ENCODE measurements around the gene PLCXD3. TPM values are rescaled to one million over a fixed set of nuclear protein-coding genes. Genes with fewer than 3 reads are reported as not detected.
A peak's percentile ranks its signal among the peaks of the same experiment; 100 is the strongest.

PLCXD3 gene
- total and polyA plus RNA-seq, 2 of the 8 experiments (the other 6 are each of a cell fraction or from before 2014, with no cell fraction given) = 0.03 to 0.07 TPM

DNA sequence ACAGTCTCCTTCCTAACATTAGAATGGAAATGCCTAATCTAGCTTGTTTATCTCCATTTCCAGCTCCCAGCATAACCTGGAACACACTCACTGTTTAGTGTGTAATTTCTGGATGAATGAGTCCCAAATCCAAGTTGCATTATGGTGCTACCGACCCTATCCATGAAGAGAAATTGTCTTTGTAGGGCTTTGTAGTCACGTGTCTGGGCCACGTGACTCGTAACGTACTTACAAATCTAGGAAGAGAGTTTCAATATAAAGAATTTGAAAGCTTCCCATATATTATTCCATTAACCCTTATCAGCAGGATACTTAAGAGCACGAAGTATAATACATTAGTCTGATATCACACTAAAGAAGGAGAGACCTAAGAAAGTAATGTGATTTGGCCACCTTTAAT is 28.2 kb downstream of the PLCXD3 start:
- no peaks in the 10 kb centered on the region for H3K23me2 ChIP-seq (ENCODE audit: low read depth, low read length)
- no peak overlapping the region for H3K4ac ChIP-seq (replicated peaks; ENCODE audit: insufficient read length, low read depth, low read length)
- POLR2A ChIA-PET (ENCODE audit: partially characterized antibody) = no interaction called here
- H2BK12ac ChIP-seq (ENCODE audit: low read depth, low read length) = no peak overlapping the region
- no peak overlapping the region for H2AK5ac ChIP-seq (ENCODE audit: low read depth, low read length)
- H4K91ac ChIP-seq (replicated peaks; ENCODE audit: insufficient read length, low read length) = no peak overlapping the region
- no peak overlapping the region for H2BK120ac ChIP-seq (replicated peaks; ENCODE audit: low read depth, low read length)
- no peaks in the 10 kb centered on the region for H4K20me1 ChIP-seq (replicated peaks in 1 of 2; ENCODE audit: control insufficient read depth in 1 of 2, insufficient read depth in 2 of 2, low read length in 2 of 2)
- no peaks in the 10 kb centered on the region for H3K36me3 ChIP-seq (ENCODE audit: control insufficient read depth in 2 of 4, insufficient read depth in 4 of 4, low read length in 3 of 4)
- no peaks in the 10 kb centered on the region for H3K79me2 ChIP-seq (ENCODE audit: control insufficient read depth in 1 of 2, insufficient read depth in 2 of 2, low read length in 2 of 2)
- H3K9ac ChIP-seq (replicated peaks in 1 of 4; ENCODE audit: extremely low read depth in 1 of 4, low read depth in 3 of 4, low read length in 3 of 4) = no peak overlapping the region
- H3K4me1 ChIP-seq (replicated peaks in 1 of 4; ENCODE audit: control insufficient read depth in 3 of 4, insufficient read depth in 4 of 4, low read length in 3 of 4) = no peaks in the 10 kb centered on the region
- H3K9me3 ChIP-seq (ENCODE audit: insufficient read depth in 2 of 2, low read depth in 1 of 2, low read length in 1 of 2) = no peaks in the 10 kb centered on the region
- CTCF ChIA-PET (ENCODE audit: partially characterized antibody) = interaction anchor here (2.0 kb wide), 1 partner anchor 48 kb away, joined by 6 read pairs; no protein-coding TSS in a partner anchor
- no peak overlapping the region for H4K8ac ChIP-seq (ENCODE audit: extremely low read depth, insufficient read depth, low read length)
- no peak overlapping the region for H3K56ac ChIP-seq (replicated peaks; ENCODE audit: insufficient read length, low read depth, low read length)
- no peak overlapping the region for H3K27ac ChIP-seq (ENCODE audit: low read depth, low read length)
- 0 out of 2 replicates have a peak overlapping the region, but pooled peaks have one; percentile 36 for H2AFZ ChIP-seq (ENCODE audit: low read length)
- H2BK15ac ChIP-seq (ENCODE audit: low read length) = no peak overlapping the region
- no peak overlapping the region for H2BK20ac ChIP-seq (ENCODE audit: low read length)
- DNase-seq (ENCODE audit: low read depth in 1 of 2, low spot score in 2 of 2) (no peak), FAIRE-seq (peak; percentile 13)
- H3K4me2 ChIP-seq (ENCODE audit: insufficient read depth in 1 of 2, low read depth in 2 of 2, low read length in 2 of 2) = no peak overlapping the region
- 93% methylated on average over 6 of the region's 6 CpGs; no CpG with 5 or more reads in 1 of the 2 experiments for WGBS, 2 experiments (ENCODE audit: extremely low coverage in 1 of 2, insufficient coverage in 1 of 2, insufficient read length in 1 of 2, insufficient replicate concordance in 2 of 2, low coverage in 1 of 2, low lambda C conversion rate in 2 of 2, missing lambda C conversion rate in 1 of 2)
- no peaks in the 10 kb centered on the region for H3K27me3 ChIP-seq (replicated peaks in 1 of 4; ENCODE audit: control insufficient read depth in 3 of 4, extremely low read depth in 1 of 4, insufficient read depth in 3 of 4, low read length in 3 of 4)
- H3K4me3 ChIP-seq (ENCODE audit: extremely low read depth in 1 of 4, insufficient read depth in 2 of 4, low read depth in 3 of 4, low read length in 4 of 4) = no peak overlapping the region
- H4K5ac ChIP-seq (ENCODE audit: insufficient read length, low read depth, low read length) = no peak overlapping the region
- no peak overlapping the region for H2BK5ac ChIP-seq (ENCODE audit: low read depth, low read length)
- H3K18ac ChIP-seq (ENCODE audit: extremely low read depth, low read length) = no peak overlapping the region
- no peaks in the 10 kb centered on the region for H3K79me1 ChIP-seq (ENCODE audit: low read depth, low read length)
- TF ChIP-seq TEAD4 (IDR thresholded peaks at IDR 0.05; ENCODE audit: low read depth, low read length) = no peak
- no peak for TF ChIP-seq CTBP2 (IDR thresholded peaks at IDR 0.05; ENCODE audit: borderline replicate concordance, insufficient read depth, insufficient read length, low read length)
- TF ChIP-seq SP2 (IDR thresholded peaks at IDR 0.05; ENCODE audit: low read length) = no peak
- TF ChIP-seq EP300 (IDR thresholded peaks at IDR 0.05; ENCODE audit: borderline replicate concordance in 1 of 2, low read depth in 2 of 2, low read length in 2 of 2) = no peak
- TF ChIP-seq RBBP5 (IDR thresholded peaks at IDR 0.05; ENCODE audit: borderline replicate concordance, low read depth, low read length) = no peak
- no peak for TF ChIP-seq EZH2 (IDR thresholded peaks at IDR 0.05; ENCODE audit: low read depth, low read length, severe bottlenecking)
- TF ChIP-seq RAD21 (IDR thresholded peaks at IDR 0.05 in 1 of 2, conservative IDR thresholded peaks at IDR 0.05 in 1 of 2; ENCODE audit: low read depth in 2 of 2, low read length in 2 of 2) = no peak
- TF ChIP-seq, protein P1, sequence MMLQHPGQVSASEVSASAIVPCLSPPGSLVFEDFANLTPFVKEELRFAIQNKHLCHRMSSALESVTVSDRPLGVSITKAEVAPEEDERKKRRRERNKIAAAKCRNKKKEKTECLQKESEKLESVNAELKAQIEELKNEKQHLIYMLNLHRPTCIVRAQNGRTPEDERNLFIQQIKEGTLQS (IDR thresholded peaks at IDR 0.05; ENCODE audit: insufficient read depth, low read depth, low read length) = no peak
- no peak for TF ChIP-seq RFX5 (IDR thresholded peaks at IDR 0.05; ENCODE audit: borderline replicate concordance, low read depth, low read length)
- TF ChIP-seq CHD1 (IDR thresholded peaks at IDR 0.05; ENCODE audit: low read depth, low read length) = no peak
- TF ChIP-seq KDM4A (IDR thresholded peaks at IDR 0.05; ENCODE audit: low read depth, low read length, severe bottlenecking) = no peak
- no peak overlapping the region for H3K23ac ChIP-seq (ENCODE audit: insufficient read length)
- no peak overlapping the region for H3K14ac ChIP-seq (ENCODE audit: insufficient read length)
